ENCODE data around the gene HIRA.
"Not testable (repeated sequence)": the region's sequence is repeated elsewhere in the genome, so short reads cannot be mapped to it uniquely, and the experiment has no call there.

The HIRA gene

GRCh38 chr22:19463008-19463407 is 31.5 kb upstream of the HIRA start:
- no peak for DNase-seq (ENCODE audit: low read depth)

GRCh38 chr22:19461506-19461905 is 30.0 kb upstream of the HIRA start:
- no peak for DNase-seq (ENCODE audit: low read depth)

GRCh38 chr22:19460036-19460435 is 28.5 kb upstream of the HIRA start:
- no peak for DNase-seq (ENCODE audit: low read depth)

- no peak for DNase-seq (ENCODE audit: low read depth)
These were observed 26.4 kb upstream of the HIRA start for GRCh38 chr22:19457828-19458428.

GRCh38 chr22:19456541-19456940 is 25.0 kb upstream of the HIRA start:
- DNase-seq (ENCODE audit: low read depth), result no peak

GRCh38 chr22:19455585-19456370 is 24.2 kb upstream of the HIRA start:
- no peak for DNase-seq (ENCODE audit: low read depth)

GRCh38 chr22:19455033-19455432 is 23.5 kb upstream of the HIRA start:
- no peak for DNase-seq (ENCODE audit: low read depth)

GRCh38 chr22:19454156-19454555 is 22.6 kb upstream of the HIRA start:
- DNase-seq (ENCODE audit: low read depth), result no peak

- no peak for DNase-seq (ENCODE audit: low read depth)
These were observed 22.2 kb upstream of the HIRA start for GRCh38 chr22:19453718-19454117.

GRCh38 chr22:19451570-19451969 is 20.0 kb upstream of the HIRA start:
- no peak for DNase-seq (ENCODE audit: low read depth)

GRCh38 chr22:19450363-19451175 is 19.0 kb upstream of the HIRA start:
- no peak for DNase-seq (ENCODE audit: low read depth)

GRCh38 chr22:19449422-19449767 is 17.9 kb upstream of the HIRA start:
- no peak for DNase-seq (ENCODE audit: low read depth)

GRCh38 chr22:19448739-19449421 is 17.3 kb upstream of the HIRA start:
- DNase-seq (ENCODE audit: low read depth), result no peak

- DNase-seq (ENCODE audit: low read depth), result no peak
These were observed 16.6 kb upstream of the HIRA start for GRCh38 chr22:19448076-19448607.

- peak; percentile 78 for DNase-seq (ENCODE audit: low read depth)
These were observed 16.0 kb upstream of the HIRA start, which contains the start of gene C22orf39 for GRCh38 chr22:19447330-19448075. C22orf39 (minus strand) TSS chr22:19447711; CDS start chr22:19447688, 23 bp downstream.

- DNase-seq (ENCODE audit: low read depth), result no peak
These were observed 15.2 kb upstream of the HIRA start for GRCh38 chr22:19446603-19447329.

- not testable (repeated sequence) for DNase-seq (ENCODE audit: low read depth)
These were observed 13.9 kb upstream of the HIRA start for GRCh38 chr22:19445279-19445982.

GRCh38 chr22:19443544-19444211 is 12.1 kb upstream of the HIRA start:
- DNase-seq (ENCODE audit: low read depth), result no peak

GRCh38 chr22:19442166-19442565 is 10.6 kb upstream of the HIRA start:
- no peak for DNase-seq (ENCODE audit: low read depth)
